Esophagus mucosa (tissue), 1 donor: ENCODE results near the gene BTG4. TPM values are rescaled to one million over a fixed set of nuclear protein-coding genes. Genes with fewer than 3 reads are reported as not detected.
A peak's percentile ranks its signal among the peaks of the same experiment; 100 is the strongest.

Source experiments
- ATAC-seq: fragments of 200-7000 bp; cut with Tn5 transposase; one replicate; pipeline ENCODE4 v1.9.1; 2020
- total RNA-seq: library from RNA; stranded (reverse); gene quantifications from one replicate; pipeline ENCODE4 v1.2.4, GENCODE V29; 2023
- donor health status: DM: yes; HTN: yes; CAD: no.

Gene BTG4
- not detected for total RNA-seq

- ATAC-seq = peak; percentile 52
Measured at GRCh38 chr11:111512296-111513239, at the start of gene BTG4. TSS of gene BTG4 (minus strand) at chr11:111512386. CDS start at chr11:111498776, 13,610 bp downstream.

GRCh38 chr11:111561791-111562325, 49.7 kb upstream of the BTG4 start:
- no peak for ATAC-seq

- ATAC-seq = no peak
Measured at GRCh38 chr11:111561306-111561705, 49.1 kb upstream of the BTG4 start.

- ATAC-seq = no peak
Measured at GRCh38 chr11:111560800-111561199, 48.6 kb upstream of the BTG4 start.

GRCh38 chr11:111559800-111560464, 47.7 kb upstream of the BTG4 start:
- ATAC-seq = no peak

- no peak for ATAC-seq
Measured at GRCh38 chr11:111557425-111558111, 45.4 kb upstream of the BTG4 start.

- ATAC-seq = peak; percentile 60
Measured at GRCh38 chr11:111555255-111555654, 43.1 kb upstream of the BTG4 start.

GRCh38 chr11:111554532-111554931, 42.3 kb upstream of the BTG4 start:
- ATAC-seq = peak; percentile 89

GRCh38 chr11:111550258-111550657, 38.1 kb upstream of the BTG4 start:
- no peak for ATAC-seq

GRCh38 chr11:111549869-111550203, 37.6 kb upstream of the BTG4 start:
- ATAC-seq = no peak

GRCh38 chr11:111549196-111549868, 37.1 kb upstream of the BTG4 start:
- ATAC-seq = no peak

GRCh38 chr11:111548525-111548924, 36.3 kb upstream of the BTG4 start:
- peak; percentile 70 for ATAC-seq

- no peak for ATAC-seq
Measured at GRCh38 chr11:111542606-111543275, 30.6 kb upstream of the BTG4 start.

GRCh38 chr11:111541254-111542061, 29.3 kb upstream of the BTG4 start:
- peak; percentile 54 for ATAC-seq

- ATAC-seq = peak; percentile 23
Measured at GRCh38 chr11:111540937-111541253, 28.7 kb upstream of the BTG4 start.

GRCh38 chr11:111540114-111540936, 28.1 kb upstream of the BTG4 start, which contains the start of gene LAYN:
TSS of gene LAYN (plus strand) at chr11:111540720. CDS start at chr11:111540844, 124 bp downstream.
- peak; percentile 27 for ATAC-seq

GRCh38 chr11:111539426-111540113, 27.4 kb upstream of the BTG4 start:
- ATAC-seq = no peak

- ATAC-seq = peak; percentile 68
Measured at GRCh38 chr11:111538407-111539114, 26.4 kb upstream of the BTG4 start.
